Hepatocyte (in vitro differentiated cells): Measurements from ENCODE around the gene B2M. TPM values are rescaled to one million over a fixed set of nuclear protein-coding genes. Genes with fewer than 3 reads are reported as not detected.
A peak's percentile ranks its signal among the peaks of the same experiment; 100 is the strongest.

Experiments
- DNase-seq: peaks from one replicate; pipeline ENCODE4 v3.0.0-alpha.2; 2016; ENCODE audit warnings: low spot score
- H2AFZ ChIP-seq: fragments of 200-600 bp; sonication (generic); 2 replicates; pipeline ENCODE4 v1.6.0; 2016; ENCODE audit warnings: antibody characterized with exemption, mild to moderate bottlenecking
- H3K27ac ChIP-seq: fragments of 200-600 bp; sonication (generic); 2 replicates; pipeline ENCODE4 v1.5.1; 2016; ENCODE audit warnings: mild to moderate bottlenecking
- H3K27me3 ChIP-seq: fragments of 200-600 bp; sonication (generic); 2 replicates; pipeline ENCODE4 v1.6.1; 2016
- H3K36me3 ChIP-seq: fragments of 200-600 bp; sonication (generic); replicated peaks from 2 replicates; pipeline ENCODE4 v1.5.1; 2016; ENCODE audit warnings: low read depth; ENCODE audit not compliant: insufficient read depth
- H3K4me1 ChIP-seq: fragments of 200-600 bp; sonication (generic); 2 replicates; pipeline ENCODE4 v1.5.1; 2016; ENCODE audit warnings: mild to moderate bottlenecking, moderate library complexity; ENCODE audit not compliant: insufficient read depth
- H3K4me2 ChIP-seq: fragments of 200-600 bp; sonication (generic); 2 replicates; pipeline ENCODE4 v1.6.0; 2016
- H3K4me3 ChIP-seq: fragments of 200-600 bp; sonication (generic); 2 replicates; pipeline ENCODE4 v1.5.1; 2016; ENCODE audit warnings: mild to moderate bottlenecking
- H3K79me2 ChIP-seq: fragments of 200-600 bp; sonication (generic); 2 replicates; pipeline ENCODE4 v1.6.0; 2017; ENCODE audit warnings: mild to moderate bottlenecking
- H3K9me2 ChIP-seq: fragments of 200-600 bp; sonication (generic); replicated peaks from 2 replicates; pipeline ENCODE4 v1.6.0; 2017; ENCODE audit warnings: mild to moderate bottlenecking; ENCODE audit not compliant: insufficient read depth
- H3K9me3 ChIP-seq: fragments of 200-600 bp; sonication (generic); 2 replicates; pipeline ENCODE4 v1.5.1; 2016; ENCODE audit warnings: low read depth, mild to moderate bottlenecking
- H4K20me1 ChIP-seq: fragments of 200-600 bp; sonication (generic); 2 replicates; pipeline ENCODE4 v1.6.0; 2016; ENCODE audit warnings: mild to moderate bottlenecking; ENCODE audit not compliant: insufficient read depth, poor library complexity, severe bottlenecking
- CTCF ChIP-seq: fragments of 200-600 bp; sonication (generic); IDR thresholded peaks from 2 replicates; pipeline ENCODE4 v1.5.1; 2016; ENCODE audit warnings: antibody characterized with exemption, mild to moderate bottlenecking; ENCODE audit not compliant: poor library complexity
- EZH2 ChIP-seq: fragments of 200-600 bp; sonication (generic); IDR thresholded peaks from 2 replicates; pipeline ENCODE4 v1.6.1; 2016; ENCODE audit warnings: antibody characterized with exemption, mild to moderate bottlenecking, borderline replicate concordance
- EZH2phosphoT487 ChIP-seq: fragments of 200-600 bp; sonication (generic); IDR thresholded peaks from one replicate; pipeline ENCODE4 v1.6.1; 2018; ENCODE audit warnings: antibody characterized with exemption, mild to moderate bottlenecking, low read depth, moderate library complexity; ENCODE audit not compliant: unreplicated experiment, severe bottlenecking
- WGBS: methylation state at CpG from one replicate; pipeline ENCODE4 v1.1.6; 2016; ENCODE audit warnings: low lambda C conversion rate; ENCODE audit errors: missing lambda C conversion rate; 5-methylcytosine and 5-hydroxymethylcytosine counted together
- polyA plus RNA-seq: library from polyadenylated mRNA; unstranded; fragments of >200 nt; fragmentation: Nextera tagmentation; extraction: Ambion mirVana; gene quantifications from 2 replicates; pipeline ENCODE4 v1.2.1, GENCODE V29; 2016
- total RNA-seq: library from RNA; depleted of rRNA; stranded (reverse); fragments of >200 nt; gene quantifications from 2 replicates; pipeline ENCODE4 v1.2.3, GENCODE V29; 2014

The B2M gene
- total and polyA plus RNA-seq, 2 experiments from 2014 or later, result 2,324 to 2,570 TPM

GRCh38 chr15:44729408-44730127 lies 18.3 kb downstream of the B2M start:
- Histone ChIP-seq H3K4me1 (peaks cover 6% of the 10 kb centered on the region), H3K9me2 (no peaks in the 10 kb centered on the region), H3K9me3 (no peaks in the 10 kb centered on the region), H3K36me3 (no peaks in the 10 kb centered on the region), H2AFZ (peak overlapping the region; percentile 53), H4K20me1 (no peaks in the 10 kb centered on the region), H3K27ac (peak overlapping the region; percentile 98), H3K79me2 (peaks cover 16% of the 10 kb centered on the region), H3K4me3 (peak overlapping the region; percentile 48), H3K4me2 (peak overlapping the region; percentile 76), H3K27me3 (no peaks in the 10 kb centered on the region)
- TF ChIP-seq EZH2phosphoT487 (no peak), EZH2 (no peak), CTCF (no peak)
- DNase-seq, result no peak
- WGBS, result 11% methylated on average over 21 of the region's 21 CpGs

GRCh38 chr15:44734839-44735481 lies 23.6 kb downstream of the B2M start:
- Histone ChIP-seq H3K4me3 (no peak overlapping the region), H3K27ac (peak overlapping the region; percentile 6), H3K9me2 (no peaks in the 10 kb centered on the region), H4K20me1 (no peaks in the 10 kb centered on the region), H2AFZ (no peak overlapping the region), H3K36me3 (no peaks in the 10 kb centered on the region), H3K9me3 (no peaks in the 10 kb centered on the region), H3K4me1 (no peaks in the 10 kb centered on the region), H3K4me2 (no peak overlapping the region), H3K27me3 (no peaks in the 10 kb centered on the region), H3K79me2 (peaks cover 12% of the 10 kb centered on the region)
- no peak for DNase-seq
- TF ChIP-seq EZH2, result no peak
- TF ChIP-seq CTCF, result no peak
- no peak for TF ChIP-seq EZH2phosphoT487
- 68% methylated on average over 2 of the region's 2 CpGs for WGBS

GRCh38 chr15:44735482-44736180 lies 24.3 kb downstream of the B2M start:
- H3K27ac ChIP-seq, result peak overlapping the region; percentile 10
- H4K20me1 ChIP-seq, result no peaks in the 10 kb centered on the region
- no peaks in the 10 kb centered on the region for H3K4me1 ChIP-seq
- H3K9me3 ChIP-seq, result no peaks in the 10 kb centered on the region
- H3K36me3 ChIP-seq, result no peaks in the 10 kb centered on the region
- no peak overlapping the region for H2AFZ ChIP-seq
- DNase-seq, result no peak
- H3K27me3 ChIP-seq, result no peaks in the 10 kb centered on the region
- TF ChIP-seq EZH2 (no peak), EZH2phosphoT487 (no peak), CTCF (no peak)
- no peaks in the 10 kb centered on the region for H3K9me2 ChIP-seq
- no peak overlapping the region for H3K4me2 ChIP-seq
- H3K79me2 ChIP-seq, result peaks cover 6% of the 10 kb centered on the region
- no peak overlapping the region for H3K4me3 ChIP-seq
- 63% methylated on average over 8 of the region's 8 CpGs for WGBS
